ENCODE data around the gene LTB4R.
A peak's percentile ranks its signal among the peaks of the same experiment; 100 is the strongest.
"Not testable (repeated sequence)": the region's sequence is repeated elsewhere in the genome, so short reads cannot be mapped to it uniquely, and the experiment has no call there.

The LTB4R gene

DNA sequence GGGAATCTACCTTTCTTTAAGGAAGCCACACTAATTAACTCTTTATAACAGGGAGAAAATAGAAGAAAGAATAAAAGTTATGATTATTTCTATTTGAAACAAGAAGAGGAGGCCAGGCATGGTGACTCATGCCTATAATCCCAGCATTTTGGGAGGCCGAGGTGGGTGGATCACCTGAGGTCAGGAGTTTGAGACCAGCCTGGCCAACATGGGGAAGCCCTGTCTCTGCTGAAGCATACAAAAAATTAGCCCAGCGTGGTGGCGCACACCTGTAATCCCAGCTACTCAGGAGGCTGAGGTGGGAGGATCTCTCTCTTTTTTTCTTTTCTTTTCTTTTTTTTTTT is 43.2 kb downstream of the LTB4R start:
- H3K27me3 ChIP-seq (ENCODE audit: control insufficient read depth in 2 of 2, insufficient read depth in 2 of 2, low read length in 2 of 2); H3K9me3 ChIP-seq (ENCODE audit: control insufficient read depth in 2 of 2, low read length in 2 of 2); H3K36me3 ChIP-seq (ENCODE audit: control insufficient read depth in 2 of 2, insufficient read depth in 2 of 2, low read length in 2 of 2); H3K4me1 ChIP-seq (ENCODE audit: control insufficient read depth in 2 of 2, insufficient read depth in 2 of 2, low read length in 2 of 2); H3K4me3 ChIP-seq (ENCODE audit: low read length in 2 of 2); H3K9ac ChIP-seq (ENCODE audit: low read depth in 1 of 2, low read length in 2 of 2); H3K27ac ChIP-seq (ENCODE audit: low read depth in 2 of 2, low read length in 2 of 2): not testable (repeated sequence)

GRCh38 chr14:24355009-24355408 is 43.7 kb downstream of the LTB4R start:
- Histone ChIP-seq H3K4me3 (ENCODE audit: low read length in 2 of 2) (no peak overlapping the region), H3K36me3 (ENCODE audit: control insufficient read depth in 2 of 2, insufficient read depth in 2 of 2, low read length in 2 of 2) (no peaks in the 10 kb centered on the region), H3K27me3 (ENCODE audit: control insufficient read depth in 2 of 2, insufficient read depth in 2 of 2, low read length in 2 of 2) (no peaks in the 10 kb centered on the region), H3K9ac (ENCODE audit: low read depth in 1 of 2, low read length in 2 of 2) (no peak overlapping the region), H3K27ac (ENCODE audit: low read depth in 2 of 2, low read length in 2 of 2) (no peak overlapping the region), H3K9me3 (ENCODE audit: control insufficient read depth in 2 of 2, low read length in 2 of 2) (no peaks in the 10 kb centered on the region), H3K4me1 (ENCODE audit: control insufficient read depth in 2 of 2, insufficient read depth in 2 of 2, low read length in 2 of 2) (peaks cover 0 to 2% of the 10 kb centered on the region in 2 donors)

GRCh38 chr14:24356208-24356607 is 44.9 kb downstream of the LTB4R start:
- Histone ChIP-seq H3K4me1 (ENCODE audit: control insufficient read depth in 2 of 2, insufficient read depth in 2 of 2, low read length in 2 of 2) (peaks cover 0 to 2% of the 10 kb centered on the region in 2 donors), H3K9ac (ENCODE audit: low read depth in 1 of 2, low read length in 2 of 2) (no peak overlapping the region), H3K36me3 (ENCODE audit: control insufficient read depth in 2 of 2, insufficient read depth in 2 of 2, low read length in 2 of 2) (no peaks in the 10 kb centered on the region), H3K27me3 (ENCODE audit: control insufficient read depth in 2 of 2, insufficient read depth in 2 of 2, low read length in 2 of 2) (no peaks in the 10 kb centered on the region), H3K27ac (ENCODE audit: low read depth in 2 of 2, low read length in 2 of 2) (no peak overlapping the region), H3K4me3 (ENCODE audit: low read length in 2 of 2) (no peak overlapping the region), H3K9me3 (ENCODE audit: control insufficient read depth in 2 of 2, low read length in 2 of 2) (no peaks in the 10 kb centered on the region)

DNA sequence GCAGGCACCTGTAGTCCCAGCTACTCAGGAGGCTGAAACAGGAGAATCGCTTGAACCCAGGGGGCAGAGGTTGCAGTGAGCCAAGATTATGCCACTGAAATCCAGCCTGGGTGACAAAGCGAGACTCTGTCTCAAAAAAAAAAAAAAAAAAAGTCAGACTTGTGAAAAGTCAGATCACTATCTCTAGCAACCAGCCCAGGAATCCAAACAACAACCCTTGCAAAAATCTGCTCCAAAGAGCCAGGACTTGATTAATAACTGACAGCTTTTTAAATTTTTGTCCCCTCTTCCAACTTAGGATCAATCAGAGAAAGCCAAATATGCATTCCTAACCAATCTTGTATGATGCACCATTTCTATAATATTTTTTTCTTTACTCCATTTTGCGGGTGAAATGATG is 49.0 kb downstream of the LTB4R start:
- Histone ChIP-seq H3K9me3 (ENCODE audit: control insufficient read depth in 2 of 2, low read length in 2 of 2) (no peaks in the 10 kb centered on the region), H3K9ac (ENCODE audit: low read depth in 1 of 2, low read length in 2 of 2) (no peak overlapping the region), H3K27me3 (ENCODE audit: control insufficient read depth in 2 of 2, insufficient read depth in 2 of 2, low read length in 2 of 2) (no peaks in the 10 kb centered on the region), H3K27ac (ENCODE audit: low read depth in 2 of 2, low read length in 2 of 2) (no peak overlapping the region), H3K36me3 (ENCODE audit: control insufficient read depth in 2 of 2, insufficient read depth in 2 of 2, low read length in 2 of 2) (no peaks in the 10 kb centered on the region), H3K4me3 (ENCODE audit: low read length in 2 of 2) (no peak overlapping the region), H3K4me1 (ENCODE audit: control insufficient read depth in 2 of 2, insufficient read depth in 2 of 2, low read length in 2 of 2) (peaks cover 2 to 4% of the 10 kb centered on the region in 2 donors)

DNA sequence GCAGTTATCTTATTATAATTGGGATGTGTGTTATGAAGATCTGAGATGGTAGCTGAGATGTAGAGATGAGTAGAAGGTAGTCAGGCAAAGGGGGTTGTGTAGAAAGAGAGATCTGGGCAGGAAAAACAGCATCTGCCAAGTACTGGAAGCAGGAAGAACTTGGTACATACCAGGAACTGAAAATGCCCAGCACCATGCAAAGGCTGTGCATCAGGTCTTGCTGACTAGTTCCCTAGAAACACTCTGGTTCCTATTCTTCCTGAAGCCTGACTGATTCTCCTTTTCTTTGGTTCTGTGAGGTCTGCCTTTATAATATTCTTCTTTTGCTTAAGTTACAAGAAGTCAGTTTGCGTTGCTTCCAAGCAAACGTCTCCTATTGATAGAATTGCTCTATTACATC is 50.0 kb downstream of the LTB4R start:
- no peak overlapping the region for H3K9ac ChIP-seq (ENCODE audit: low read depth in 1 of 2, low read length in 2 of 2)
- no peak overlapping the region for H3K4me3 ChIP-seq (ENCODE audit: low read length in 2 of 2)
- no peaks in the 10 kb centered on the region for H3K36me3 ChIP-seq (ENCODE audit: control insufficient read depth in 2 of 2, insufficient read depth in 2 of 2, low read length in 2 of 2)
- no peaks in the 10 kb centered on the region for H3K9me3 ChIP-seq (ENCODE audit: control insufficient read depth in 2 of 2, low read length in 2 of 2)
- H3K4me1 ChIP-seq (ENCODE audit: control insufficient read depth in 2 of 2, insufficient read depth in 2 of 2, low read length in 2 of 2): peaks cover 12% of the 10 kb centered on the region in 2 donors
- no peaks in the 10 kb centered on the region for H3K27me3 ChIP-seq (ENCODE audit: control insufficient read depth in 2 of 2, insufficient read depth in 2 of 2, low read length in 2 of 2)
- no peak overlapping the region for H3K27ac ChIP-seq (ENCODE audit: low read depth in 2 of 2, low read length in 2 of 2)

GRCh38 chr14:24362241-24362960 is 51.1 kb downstream of the LTB4R start:
- Histone ChIP-seq H3K27ac (ENCODE audit: low read depth in 2 of 2, low read length in 2 of 2) (no peak overlapping the region), H3K36me3 (ENCODE audit: control insufficient read depth in 2 of 2, insufficient read depth in 2 of 2, low read length in 2 of 2) (no peaks in the 10 kb centered on the region), H3K9me3 (ENCODE audit: control insufficient read depth in 2 of 2, low read length in 2 of 2) (no peaks in the 10 kb centered on the region), H3K9ac (ENCODE audit: low read depth in 1 of 2, low read length in 2 of 2) (no peak overlapping the region), H3K4me3 (ENCODE audit: low read length in 2 of 2) (no peak overlapping the region), H3K27me3 (ENCODE audit: control insufficient read depth in 2 of 2, insufficient read depth in 2 of 2, low read length in 2 of 2) (peaks cover 0 to 2% of the 10 kb centered on the region in 2 donors), H3K4me1 (ENCODE audit: control insufficient read depth in 2 of 2, insufficient read depth in 2 of 2, low read length in 2 of 2) (peaks cover 14 to 19% of the 10 kb centered on the region in 2 donors)

DNA sequence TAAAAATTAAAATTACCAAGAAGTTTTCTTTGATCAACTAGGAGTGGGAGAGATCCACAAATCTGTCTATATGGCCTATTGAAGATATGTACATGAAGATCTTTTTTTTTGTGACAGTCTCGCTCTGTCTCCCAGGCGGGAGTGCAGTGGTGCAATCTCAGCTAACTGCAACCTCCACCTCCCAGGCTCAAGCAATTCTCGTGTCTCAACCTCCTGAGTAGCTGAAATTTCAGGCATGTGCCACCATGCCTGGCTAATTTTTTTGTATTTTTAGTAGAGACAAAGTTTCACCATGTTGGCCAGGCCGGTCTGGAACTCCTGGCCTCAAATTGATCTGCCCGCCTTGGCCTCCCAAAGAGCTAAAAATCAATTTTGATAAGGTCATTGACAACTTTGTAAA is 52.1 kb downstream of the LTB4R start:
- H3K27ac ChIP-seq (ENCODE audit: low read depth in 2 of 2, low read length in 2 of 2): no peak overlapping the region
- peaks cover 0 to 2% of the 10 kb centered on the region in 2 donors for H3K27me3 ChIP-seq (ENCODE audit: control insufficient read depth in 2 of 2, insufficient read depth in 2 of 2, low read length in 2 of 2)
- no peaks in the 10 kb centered on the region for H3K9me3 ChIP-seq (ENCODE audit: control insufficient read depth in 2 of 2, low read length in 2 of 2)
- H3K36me3 ChIP-seq (ENCODE audit: control insufficient read depth in 2 of 2, insufficient read depth in 2 of 2, low read length in 2 of 2): no peaks in the 10 kb centered on the region
- H3K4me3 ChIP-seq (ENCODE audit: low read length in 2 of 2): no peak overlapping the region
- H3K4me1 ChIP-seq (ENCODE audit: control insufficient read depth in 2 of 2, insufficient read depth in 2 of 2, low read length in 2 of 2): peaks cover 14 to 27% of the 10 kb centered on the region in 2 donors
- H3K9ac ChIP-seq (ENCODE audit: low read depth in 1 of 2, low read length in 2 of 2): no peak overlapping the region

- no peaks in the 10 kb centered on the region for H3K36me3 ChIP-seq (ENCODE audit: control insufficient read depth in 2 of 2, insufficient read depth in 2 of 2, low read length in 2 of 2)
- H3K27ac ChIP-seq (ENCODE audit: low read depth in 2 of 2, low read length in 2 of 2): no peak overlapping the region
- H3K9me3 ChIP-seq (ENCODE audit: control insufficient read depth in 2 of 2, low read length in 2 of 2): no peaks in the 10 kb centered on the region
- peaks cover 0 to 2% of the 10 kb centered on the region in 2 donors for H3K27me3 ChIP-seq (ENCODE audit: control insufficient read depth in 2 of 2, insufficient read depth in 2 of 2, low read length in 2 of 2)
- H3K4me3 ChIP-seq (ENCODE audit: low read length in 2 of 2): no peak overlapping the region
- H3K4me1 ChIP-seq (ENCODE audit: control insufficient read depth in 2 of 2, insufficient read depth in 2 of 2, low read length in 2 of 2): peaks cover 17 to 29% of the 10 kb centered on the region in 2 donors
- H3K9ac ChIP-seq (ENCODE audit: low read depth in 1 of 2, low read length in 2 of 2): no peak overlapping the region
Observed at GRCh38 chr14:24364841-24365240, 53.5 kb downstream of the LTB4R start.

DNA sequence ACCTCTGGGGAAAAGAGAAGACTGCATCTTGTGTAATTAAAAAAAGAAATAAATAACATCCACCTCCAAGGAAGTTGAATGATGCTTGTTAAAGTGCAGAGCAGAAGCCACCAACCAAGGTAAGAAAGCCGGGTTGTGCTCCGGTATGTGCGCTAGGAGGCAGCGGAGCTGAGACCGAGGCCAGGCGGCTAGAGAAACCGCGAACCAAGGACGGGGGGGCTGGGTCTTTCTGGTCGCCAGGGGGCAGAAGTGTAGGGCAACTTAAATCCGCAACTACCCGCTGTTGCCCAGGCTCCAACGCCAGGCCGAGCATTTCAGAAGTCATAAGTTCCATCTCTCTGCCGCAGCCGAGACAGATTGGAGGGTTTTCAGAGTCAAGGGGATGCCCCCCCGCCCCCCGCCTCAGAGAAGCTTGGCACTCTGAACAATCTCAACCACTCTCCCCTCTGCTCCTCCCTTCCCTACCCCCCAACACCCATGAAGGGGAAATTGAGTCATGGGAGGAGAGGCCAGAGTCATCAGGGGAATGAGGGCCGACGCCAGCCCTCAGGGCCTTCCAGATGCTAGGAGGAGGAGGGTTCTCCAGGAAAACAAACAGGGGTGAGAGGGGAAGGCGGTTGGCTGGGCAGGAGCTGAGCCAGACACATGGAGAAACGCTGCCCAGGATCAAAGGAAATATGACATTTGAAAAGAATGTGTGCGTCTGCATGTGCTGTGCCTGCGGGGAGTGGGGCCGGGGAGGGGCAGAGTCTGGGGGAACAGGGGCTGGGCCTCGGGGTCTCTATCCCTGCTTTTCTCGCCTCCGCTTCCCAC is 54.5 kb downstream of the LTB4R start:
- Histone ChIP-seq H3K4me3 (ENCODE audit: low read length in 2 of 2) (peak overlapping the region; percentile 72 to 77), H3K9ac (ENCODE audit: low read depth in 1 of 2, low read length in 2 of 2) (peak overlapping the region; percentile 60 to 70), H3K4me1 (ENCODE audit: control insufficient read depth in 2 of 2, insufficient read depth in 2 of 2, low read length in 2 of 2) (peaks cover 17 to 29% of the 10 kb centered on the region in 2 donors), H3K9me3 (ENCODE audit: control insufficient read depth in 2 of 2, low read length in 2 of 2) (no peaks in the 10 kb centered on the region), H3K27me3 (ENCODE audit: control insufficient read depth in 2 of 2, insufficient read depth in 2 of 2, low read length in 2 of 2) (peaks cover 0 to 2% of the 10 kb centered on the region in 2 donors), H3K36me3 (ENCODE audit: control insufficient read depth in 2 of 2, insufficient read depth in 2 of 2, low read length in 2 of 2) (no peaks in the 10 kb centered on the region), H3K27ac (ENCODE audit: low read depth in 2 of 2, low read length in 2 of 2) (peak overlapping the region; percentile 89 to 91)

- no peaks in the 10 kb centered on the region for H3K36me3 ChIP-seq (ENCODE audit: control insufficient read depth in 2 of 2, insufficient read depth in 2 of 2, low read length in 2 of 2)
- peaks cover 0 to 2% of the 10 kb centered on the region in 2 donors for H3K27me3 ChIP-seq (ENCODE audit: control insufficient read depth in 2 of 2, insufficient read depth in 2 of 2, low read length in 2 of 2)
- H3K4me3 ChIP-seq (ENCODE audit: low read length in 2 of 2): peak overlapping the region; percentile 72 to 77
- no peaks in the 10 kb centered on the region for H3K9me3 ChIP-seq (ENCODE audit: control insufficient read depth in 2 of 2, low read length in 2 of 2)
- peaks cover 17 to 29% of the 10 kb centered on the region in 2 donors for H3K4me1 ChIP-seq (ENCODE audit: control insufficient read depth in 2 of 2, insufficient read depth in 2 of 2, low read length in 2 of 2)
- H3K27ac ChIP-seq (ENCODE audit: low read depth in 2 of 2, low read length in 2 of 2): peak overlapping the region; percentile 89 to 91
- H3K9ac ChIP-seq (ENCODE audit: low read depth in 1 of 2, low read length in 2 of 2): peak overlapping the region; percentile 60 to 70
Observed at GRCh38 chr14:24366413-24366720, 55.1 kb downstream of the LTB4R start.
